K562 (cell line): ENCODE data around the gene SLC16A10. TPM values are rescaled to one million over a fixed set of nuclear protein-coding genes. Genes with fewer than 3 reads are reported as not detected.

Source experiments
- CBX5 ChIP-seq: IDR thresholded peaks from 2 replicates; pipeline ENCODE4 v1.6.1; 2014; ENCODE audit warnings: low read depth, borderline replicate concordance
- CC2D1A ChIP-seq: fragments of 450-650 bp; IDR thresholded peaks from 2 replicates; pipeline ENCODE4 v1.6.1; 2017; ENCODE audit warnings: mild to moderate bottlenecking
- CEBPB ChIP-seq: fragments of 450-650 bp; IDR thresholded peaks from 2 replicates; pipeline ENCODE4 v1.6.1; 2016; ENCODE audit warnings: missing genetic modification characterization, missing compliant biosample characterization
- CHD1 ChIP-seq: fragments of 200-600 bp; sonication (generic); IDR thresholded peaks from one replicate; pipeline ENCODE4 v1.6.1; 2012; ENCODE audit warnings: mild to moderate bottlenecking, moderate library complexity, low read length, inconsistent platforms
- HDAC2 ChIP-seq: fragments of 450-650 bp; IDR thresholded peaks from 2 replicates; pipeline ENCODE4 v1.6.1; 2016; ENCODE audit warnings: mild to moderate bottlenecking
- IRF2 ChIP-seq: sonication (generic); formaldehyde crosslinking; IDR thresholded peaks from 2 replicates; pipeline ENCODE4 v1.8.1; 2022; ENCODE audit warnings: mild to moderate bottlenecking, missing genetic modification reagents
- LEF1 ChIP-seq: fragments of 450-650 bp; IDR thresholded peaks from 2 replicates; pipeline ENCODE4 v1.6.1; 2016; ENCODE audit warnings: mild to moderate bottlenecking
- MED1 ChIP-seq: sonication (generic); formaldehyde crosslinking; IDR thresholded peaks from 2 replicates; pipeline ENCODE4 v1.8.1; 2023; ENCODE audit warnings: missing genetic modification reagents, borderline replicate concordance
- MTF1 ChIP-seq: fragments of 250-450 bp; sonication (Bioruptor Pico); IDR thresholded peaks from 2 replicates; pipeline ENCODE4 v1.9.0; 2021; ENCODE audit warnings: moderate library complexity, mild to moderate bottlenecking, inconsistent platforms, borderline replicate concordance
- PCBP1 ChIP-seq: fragments of 200-400 bp; formaldehyde crosslinking; IDR thresholded peaks from 2 replicates; pipeline ENCODE4 v1.6.1; 2018; ENCODE audit warnings: mild to moderate bottlenecking, low read depth, low read length; ENCODE audit not compliant: poor library complexity, severe bottlenecking
- PTRF ChIP-seq: fragments of 450-650 bp; IDR thresholded peaks from 2 replicates; pipeline ENCODE4 v1.6.1; 2016; ENCODE audit warnings: mild to moderate bottlenecking, missing genetic modification characterization, missing compliant biosample characterization
- RFX5 ChIP-seq: IDR thresholded peaks from 2 replicates; pipeline ENCODE4 v1.6.1; 2011; ENCODE audit warnings: low read depth, mild to moderate bottlenecking, improper control_type of control experiment, low read length
- RFX7 ChIP-seq: fragments of 250-450 bp; sonication (Bioruptor Pico); IDR thresholded peaks from 2 replicates; pipeline ENCODE4 v1.5.1; 2021; ENCODE audit warnings: mild to moderate bottlenecking
- RUNX1 ChIP-seq: sonication (generic); IDR thresholded peaks from 2 replicates; pipeline ENCODE4 v1.6.1; 2016; ENCODE audit warnings: antibody characterized with exemption, low read depth
- TAF15 ChIP-seq: fragments of 200-400 bp; formaldehyde crosslinking; IDR thresholded peaks from 2 replicates; pipeline ENCODE4 v1.6.1; 2017; ENCODE audit warnings: mild to moderate bottlenecking, low read depth, low read length, moderate library complexity
- TARDBP ChIP-seq: fragments of 450-650 bp; IDR thresholded peaks from 2 replicates; pipeline ENCODE4 v1.6.1; 2016
- ZFP30 ChIP-seq: fragments of 250-450 bp; sonication (Bioruptor Pico); IDR thresholded peaks from 2 replicates; pipeline ENCODE4 v1.8.0; 2022; ENCODE audit warnings: moderate library complexity, mild to moderate bottlenecking, inconsistent platforms, borderline replicate concordance
- ZNF175 ChIP-seq: fragments of 200-800 bp; sonication (Bioruptor generic); IDR thresholded peaks from 2 replicates; pipeline ENCODE4 v1.6.1; 2016; ENCODE audit warnings: low read depth, mild to moderate bottlenecking, missing genetic modification characterization, missing compliant biosample characterization
- ZNF232 ChIP-seq: sonication (generic); formaldehyde crosslinking; IDR thresholded peaks from 2 replicates; pipeline ENCODE4 v1.8.0; 2022; ENCODE audit warnings: mild to moderate bottlenecking, missing genetic modification reagents
- ZNF778 ChIP-seq: fragments of 450-650 bp; formaldehyde crosslinking; IDR thresholded peaks from 2 replicates; pipeline ENCODE4 v1.4.0; 2020; ENCODE audit warnings: mild to moderate bottlenecking, moderate library complexity
- polyA plus RNA-seq, 8 experiments: library from polyadenylated mRNA; depleted of rRNA in 4 of 8; stranded (reverse) in 5 of 8; unstranded in 3 of 8; fragments of >200 nt; fragmentation: Nextera tagmentation in 2 of 8; fragmentation: Illumina TruSeq in 1 of 8; extraction: Ambion mirVana in 2 of 8; extraction: Trizol in 1 of 8; gene quantifications; 2 replicates each; pipeline versions ENCODE4 v1.2.1 to v1.2.3, GENCODE V29; 2011 to 2014; ENCODE audit warnings: inconsistent platforms in 1 of 8, missing spikeins in 1 of 8
- total RNA-seq, 7 experiments: library from RNA; depleted of rRNA in 6 of 7; stranded (reverse); fragments of >200 nt in 6 of 7; fragmentation: Illumina TruSeq in 2 of 7; extraction: Trizol in 2 of 7; gene quantifications; 2 replicates each; pipeline versions ENCODE4 v1.2.1 to v1.2.3, GENCODE V29; 2011 to 2021; ENCODE audit warnings: low replicate concordance in 1 of 7
- TF ChIP-seq, protein P1 (sequence below): fragments of 450-650 bp; IDR thresholded peaks from 2 replicates; pipeline ENCODE4 v1.6.1; 2016; ENCODE audit warnings: low read depth
- TF ChIP-seq, protein P2 (sequence below), 2 experiments: fragments of 450-650 bp; IDR thresholded peaks; 2 replicates each; pipeline ENCODE4 v1.6.1; 2016

SLC16A10 gene
- total and polyA plus RNA-seq, 9 of the 15 experiments (the other 6 are each of a cell fraction or from before 2014, with no cell fraction given): 0.02 to 0.54 (median 0.24) TPM; not detected in 4

- TF ChIP-seq, protein P1, sequence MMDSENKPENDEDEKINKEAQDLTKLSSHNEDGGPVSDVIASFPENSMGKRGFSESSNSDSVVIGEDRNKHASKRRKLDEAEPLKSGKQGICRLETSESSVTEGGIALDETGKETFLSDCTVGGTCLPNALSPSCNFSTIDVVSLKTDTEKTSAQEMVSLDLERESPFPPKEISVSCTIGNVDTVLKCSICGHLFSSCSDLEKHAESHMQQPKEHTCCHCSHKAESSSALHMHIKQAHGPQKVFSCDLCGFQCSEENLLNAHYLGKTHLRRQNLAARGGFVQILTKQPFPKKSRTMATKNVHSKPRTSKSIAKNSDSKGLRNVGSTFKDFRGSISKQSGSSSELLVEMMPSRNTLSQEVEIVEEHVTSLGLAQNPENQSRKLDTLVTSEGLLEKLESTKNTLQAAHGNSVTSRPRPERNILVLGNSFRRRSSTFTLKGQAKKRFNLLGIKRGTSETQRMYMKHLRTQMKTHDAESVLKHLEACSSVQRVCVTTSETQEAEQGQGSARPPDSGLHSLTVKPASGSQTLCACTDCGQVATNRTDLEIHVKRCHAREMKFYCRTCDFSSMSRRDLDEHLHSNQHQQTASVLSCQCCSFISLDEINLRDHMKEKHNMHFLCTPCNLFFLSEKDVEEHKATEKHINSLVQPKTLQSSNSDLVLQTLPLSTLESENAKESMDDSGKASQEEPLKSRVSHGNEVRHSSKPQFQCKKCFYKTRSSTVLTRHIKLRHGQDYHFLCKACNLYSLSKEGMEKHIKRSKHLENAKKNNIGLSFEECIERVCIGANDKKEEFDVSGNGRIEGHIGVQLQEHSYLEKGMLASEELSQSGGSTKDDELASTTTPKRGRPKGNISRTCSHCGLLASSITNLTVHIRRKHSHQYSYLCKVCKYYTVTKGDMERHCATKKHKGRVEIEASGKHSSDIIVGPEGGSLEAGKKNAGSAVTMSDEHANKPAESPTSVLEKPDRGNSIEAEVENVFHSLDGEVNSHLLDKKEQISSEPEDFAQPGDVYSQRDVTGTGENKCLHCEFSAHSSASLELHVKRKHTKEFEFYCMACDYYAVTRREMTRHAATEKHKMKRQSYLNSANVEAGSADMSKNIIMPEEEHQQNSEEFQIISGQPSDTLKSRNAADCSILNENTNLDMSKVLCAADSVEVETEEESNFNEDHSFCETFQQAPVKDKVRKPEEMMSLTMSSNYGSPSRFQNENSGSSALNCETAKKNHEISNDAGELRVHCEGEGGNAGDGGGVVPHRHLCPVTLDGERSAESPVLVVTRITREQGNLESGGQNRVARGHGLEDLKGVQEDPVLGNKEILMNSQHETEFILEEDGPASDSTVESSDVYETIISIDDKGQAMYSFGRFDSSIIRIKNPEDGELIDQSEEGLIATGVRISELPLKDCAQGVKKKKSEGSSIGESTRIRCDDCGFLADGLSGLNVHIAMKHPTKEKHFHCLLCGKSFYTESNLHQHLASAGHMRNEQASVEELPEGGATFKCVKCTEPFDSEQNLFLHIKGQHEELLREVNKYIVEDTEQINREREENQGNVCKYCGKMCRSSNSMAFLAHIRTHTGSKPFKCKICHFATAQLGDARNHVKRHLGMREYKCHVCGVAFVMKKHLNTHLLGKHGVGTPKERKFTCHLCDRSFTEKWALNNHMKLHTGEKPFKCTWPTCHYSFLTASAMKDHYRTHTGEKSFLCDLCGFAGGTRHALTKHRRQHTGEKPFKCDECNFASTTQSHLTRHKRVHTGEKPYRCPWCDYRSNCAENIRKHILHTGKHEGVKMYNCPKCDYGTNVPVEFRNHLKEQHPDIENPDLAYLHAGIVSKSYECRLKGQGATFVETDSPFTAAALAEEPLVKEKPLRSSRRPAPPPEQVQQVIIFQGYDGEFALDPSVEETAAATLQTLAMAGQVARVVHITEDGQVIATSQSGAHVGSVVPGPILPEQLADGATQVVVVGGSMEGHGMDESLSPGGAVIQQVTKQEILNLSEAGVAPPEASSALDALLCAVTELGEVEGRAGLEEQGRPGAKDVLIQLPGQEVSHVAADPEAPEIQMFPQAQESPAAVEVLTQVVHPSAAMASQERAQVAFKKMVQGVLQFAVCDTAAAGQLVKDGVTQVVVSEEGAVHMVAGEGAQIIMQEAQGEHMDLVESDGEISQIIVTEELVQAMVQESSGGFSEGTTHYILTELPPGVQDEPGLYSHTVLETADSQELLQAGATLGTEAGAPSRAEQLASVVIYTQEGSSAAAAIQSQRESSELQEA: no peak
- peak; percentile 70 for TF ChIP-seq CEBPB (tag)
- TF ChIP-seq RUNX1: no peak
- TF ChIP-seq MTF1 (CRISPR knock-in tag): no peak
- no peak for TF ChIP-seq IRF2
- TF ChIP-seq, protein P2, sequence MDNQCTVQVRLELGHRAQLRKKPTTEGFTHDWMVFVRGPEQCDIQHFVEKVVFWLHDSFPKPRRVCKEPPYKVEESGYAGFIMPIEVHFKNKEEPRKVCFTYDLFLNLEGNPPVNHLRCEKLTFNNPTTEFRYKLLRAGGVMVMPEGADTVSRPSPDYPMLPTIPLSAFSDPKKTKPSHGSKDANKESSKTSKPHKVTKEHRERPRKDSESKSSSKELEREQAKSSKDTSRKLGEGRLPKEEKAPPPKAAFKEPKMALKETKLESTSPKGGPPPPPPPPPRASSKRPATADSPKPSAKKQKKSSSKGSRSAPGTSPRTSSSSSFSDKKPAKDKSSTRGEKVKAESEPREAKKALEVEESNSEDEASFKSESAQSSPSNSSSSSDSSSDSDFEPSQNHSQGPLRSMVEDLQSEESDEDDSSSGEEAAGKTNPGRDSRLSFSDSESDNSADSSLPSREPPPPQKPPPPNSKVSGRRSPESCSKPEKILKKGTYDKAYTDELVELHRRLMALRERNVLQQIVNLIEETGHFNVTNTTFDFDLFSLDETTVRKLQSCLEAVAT (IDR thresholded peaks at IDR 0.05): peak in 1 of 2 experiments; percentile 57; a peak in 2 of 4 replicates
- TF ChIP-seq PTRF (tag): no peak
- no peak for TF ChIP-seq ZNF175 (CRISPR knock-in tag)
- no peak for TF ChIP-seq MED1
- no peak for TF ChIP-seq TAF15
- no peak for TF ChIP-seq PCBP1
- no peak for TF ChIP-seq ZNF778
- TF ChIP-seq RFX5: no peak
- TF ChIP-seq CC2D1A: peak; percentile 86
- no peak for TF ChIP-seq ZFP30 (CRISPR knock-in tag)
- TF ChIP-seq ZNF232 (CRISPR knock-in tag): no peak
- peak; percentile 59 for TF ChIP-seq CHD1
- no peak; the same call in 1 of the 2 replicates for TF ChIP-seq CBX5
- TF ChIP-seq RFX7 (CRISPR knock-in tag): no peak
- TF ChIP-seq LEF1: peak; percentile 73
- peak; percentile 99 for TF ChIP-seq HDAC2
- TF ChIP-seq TARDBP: no peak
Measured at GRCh38 chr6:111259089-111259831, 172.0 kb downstream of the SLC16A10 start (continued).
